ENCODE data around the gene PLA2G4B. TPM values are rescaled to one million over a fixed set of nuclear protein-coding genes. Genes with fewer than 3 reads are reported as not detected.

The PLA2G4B gene
- total RNA-seq, 1 donor from 2014 or later: 0.13 TPM

GRCh38 chr15:41869770-41870688, 31.4 kb downstream of the PLA2G4B start:
- no peak for DNase-seq (ENCODE audit: low read depth in 2 of 2)

- DNase-seq (ENCODE audit: low read depth in 2 of 2): no peak
Observed at GRCh38 chr15:41870689-41871081, 32.0 kb downstream of the PLA2G4B start.

GRCh38 chr15:41871175-41871905, 32.7 kb downstream of the PLA2G4B start:
- DNase-seq (ENCODE audit: low read depth in 2 of 2): no peak

- DNase-seq (ENCODE audit: low read depth in 2 of 2): no peak
Observed at GRCh38 chr15:41872166-41872747, 33.6 kb downstream of the PLA2G4B start.

- no peak for DNase-seq (ENCODE audit: low read depth in 2 of 2)
Observed at GRCh38 chr15:41873711-41874110, 35.1 kb downstream of the PLA2G4B start.

GRCh38 chr15:41874736-41875135, 36.1 kb downstream of the PLA2G4B start:
- no peak for DNase-seq (ENCODE audit: low read depth in 2 of 2)

- DNase-seq (ENCODE audit: low read depth in 2 of 2): no peak
Observed at GRCh38 chr15:41876007-41876406, 37.4 kb downstream of the PLA2G4B start.

GRCh38 chr15:41876689-41877088, 38.0 kb downstream of the PLA2G4B start:
- no peak for DNase-seq (ENCODE audit: low read depth in 2 of 2)

- DNase-seq (ENCODE audit: low read depth in 2 of 2): no peak
Observed at GRCh38 chr15:41877631-41878354, 39.1 kb downstream of the PLA2G4B start.

GRCh38 chr15:41878355-41878699, 39.7 kb downstream of the PLA2G4B start:
- DNase-seq (ENCODE audit: low read depth in 2 of 2): no peak

GRCh38 chr15:41879321-41879845, 40.7 kb downstream of the PLA2G4B start:
- DNase-seq (ENCODE audit: low read depth in 2 of 2): no peak

- no peak for DNase-seq (ENCODE audit: low read depth in 2 of 2)
Observed at GRCh38 chr15:41880156-41880877, 41.7 kb downstream of the PLA2G4B start.

GRCh38 chr15:41881086-41881485, 42.4 kb downstream of the PLA2G4B start:
- DNase-seq (ENCODE audit: low read depth in 2 of 2): no peak

- DNase-seq (ENCODE audit: low read depth in 2 of 2): no peak
Observed at GRCh38 chr15:41881550-41881919, 42.9 kb downstream of the PLA2G4B start.

- no peak for DNase-seq (ENCODE audit: low read depth in 2 of 2)
Observed at GRCh38 chr15:41881920-41882688, 43.5 kb downstream of the PLA2G4B start.

GRCh38 chr15:41882689-41883483, 44.2 kb downstream of the PLA2G4B start:
- DNase-seq (ENCODE audit: low read depth in 2 of 2): no peak

- DNase-seq (ENCODE audit: low read depth in 2 of 2): no peak
Observed at GRCh38 chr15:41883484-41883825, 44.8 kb downstream of the PLA2G4B start.

GRCh38 chr15:41884458-41884857, 45.8 kb downstream of the PLA2G4B start:
- DNase-seq (ENCODE audit: low read depth in 2 of 2): no peak

GRCh38 chr15:41885321-41885720, 46.7 kb downstream of the PLA2G4B start:
- no peak for DNase-seq (ENCODE audit: low read depth in 2 of 2)
